ENCODE measurements around the gene NKX6-1.

NKX6-1 gene

GRCh38 chr4:84502333-84502954 is 3.4 kb upstream of the NKX6-1 start:
- Histone ChIP-seq H4K20me1 (ENCODE audit: insufficient read depth, low read length) (no peaks in the 10 kb centered on the region), H3K9me3 (replicated peaks; ENCODE audit: insufficient read depth, low read length) (no peaks in the 10 kb centered on the region), H3K79me2 (ENCODE audit: low read length) (no peaks in the 10 kb centered on the region), H3K9ac (ENCODE audit: low read length) (no peak overlapping the region), H3K4me3 (ENCODE audit: low read length) (no peak overlapping the region), H3K27ac (ENCODE audit: low read length) (no peak overlapping the region), H3K36me3 (replicated peaks; ENCODE audit: insufficient read depth, low read length) (no peaks in the 10 kb centered on the region), H2AFZ (ENCODE audit: low read length) (no peak overlapping the region), H3K27me3 (replicated peaks; ENCODE audit: insufficient read depth, low read length) (no peaks in the 10 kb centered on the region), H3K9me2 (replicated peaks; ENCODE audit: insufficient read depth, low read length) (no peaks in the 10 kb centered on the region), H3K4me2 (ENCODE audit: low read depth, low read length) (no peak overlapping the region), H3F3A (ENCODE audit: insufficient read depth, low read length) (no peaks in the 10 kb centered on the region), H3K4me1 (ENCODE audit: low read length) (no peaks in the 10 kb centered on the region)
- DNase-seq, result no peak
- TF ChIP-seq CTCF (IDR thresholded peaks at IDR 0.05; ENCODE audit: low read length) (no peak), EZH2 (optimal IDR thresholded peaks at IDR 0.05; ENCODE audit: low read depth, low read length) (no peak), EZH2phosphoT487 (IDR thresholded peaks at IDR 0.05; ENCODE audit: low read length) (no peak)

- Histone ChIP-seq H3K79me2 (ENCODE audit: low read length) (no peaks in the 10 kb centered on the region), H3K4me1 (ENCODE audit: low read length) (no peaks in the 10 kb centered on the region), H3K27ac (ENCODE audit: low read length) (no peak overlapping the region), H4K20me1 (ENCODE audit: insufficient read depth, low read length) (no peaks in the 10 kb centered on the region), H3K4me3 (ENCODE audit: low read length) (no peak overlapping the region), H3K27me3 (replicated peaks; ENCODE audit: insufficient read depth, low read length) (no peaks in the 10 kb centered on the region), H3K9me3 (replicated peaks; ENCODE audit: insufficient read depth, low read length) (no peaks in the 10 kb centered on the region), H3K36me3 (replicated peaks; ENCODE audit: insufficient read depth, low read length) (no peaks in the 10 kb centered on the region), H3K4me2 (ENCODE audit: low read depth, low read length) (no peak overlapping the region), H3K9me2 (replicated peaks; ENCODE audit: insufficient read depth, low read length) (no peaks in the 10 kb centered on the region), H2AFZ (ENCODE audit: low read length) (no peak overlapping the region), H3F3A (ENCODE audit: insufficient read depth, low read length) (no peaks in the 10 kb centered on the region), H3K9ac (ENCODE audit: low read length) (no peak overlapping the region)
- TF ChIP-seq EZH2phosphoT487 (IDR thresholded peaks at IDR 0.05; ENCODE audit: low read length) (no peak), CTCF (IDR thresholded peaks at IDR 0.05; ENCODE audit: low read length) (no peak), EZH2 (optimal IDR thresholded peaks at IDR 0.05; ENCODE audit: low read depth, low read length) (no peak)
- DNase-seq, result no peak
Measured at GRCh38 chr4:84501721-84502267, 2.7 kb upstream of the NKX6-1 start.

DNA sequence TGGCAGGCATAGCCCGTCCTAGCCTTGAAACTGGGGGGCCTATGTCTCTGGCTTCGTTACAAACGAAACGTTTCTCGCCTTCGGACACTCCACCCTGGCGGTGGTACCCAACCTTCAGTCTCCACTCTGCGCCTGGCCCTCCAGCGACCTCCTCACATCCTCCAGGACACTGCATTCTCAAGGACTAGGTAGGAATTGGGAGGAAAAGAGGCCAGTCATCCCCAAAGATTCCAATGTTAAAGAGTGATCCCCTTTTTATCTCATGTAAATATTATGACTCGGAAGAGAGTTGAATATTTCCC is 2.1 kb upstream of the NKX6-1 start:
- no peak overlapping the region for H3K9ac ChIP-seq (ENCODE audit: low read length)
- H3F3A ChIP-seq (ENCODE audit: insufficient read depth, low read length), result no peaks in the 10 kb centered on the region
- H3K4me2 ChIP-seq (ENCODE audit: low read depth, low read length), result no peak overlapping the region
- TF ChIP-seq EZH2 (optimal IDR thresholded peaks at IDR 0.05; ENCODE audit: low read depth, low read length), result no peak
- TF ChIP-seq EZH2phosphoT487 (IDR thresholded peaks at IDR 0.05; ENCODE audit: low read length), result no peak
- no peak for TF ChIP-seq CTCF (IDR thresholded peaks at IDR 0.05; ENCODE audit: low read length)
- DNase-seq, result no peak
- no peaks in the 10 kb centered on the region for H3K9me3 ChIP-seq (replicated peaks; ENCODE audit: insufficient read depth, low read length)
- no peaks in the 10 kb centered on the region for H3K9me2 ChIP-seq (replicated peaks; ENCODE audit: insufficient read depth, low read length)
- H3K36me3 ChIP-seq (replicated peaks; ENCODE audit: insufficient read depth, low read length), result no peaks in the 10 kb centered on the region
- no peaks in the 10 kb centered on the region for H3K4me1 ChIP-seq (ENCODE audit: low read length)
- no peak overlapping the region for H3K27ac ChIP-seq (ENCODE audit: low read length)
- no peak overlapping the region for H3K4me3 ChIP-seq (ENCODE audit: low read length)
- H2AFZ ChIP-seq (ENCODE audit: low read length), result no peak overlapping the region
- H3K27me3 ChIP-seq (replicated peaks; ENCODE audit: insufficient read depth, low read length), result no peaks in the 10 kb centered on the region
- no peaks in the 10 kb centered on the region for H4K20me1 ChIP-seq (ENCODE audit: insufficient read depth, low read length)
- no peaks in the 10 kb centered on the region for H3K79me2 ChIP-seq (ENCODE audit: low read length)
